ENCODE measurements around the gene UBASH3A.

DNA sequence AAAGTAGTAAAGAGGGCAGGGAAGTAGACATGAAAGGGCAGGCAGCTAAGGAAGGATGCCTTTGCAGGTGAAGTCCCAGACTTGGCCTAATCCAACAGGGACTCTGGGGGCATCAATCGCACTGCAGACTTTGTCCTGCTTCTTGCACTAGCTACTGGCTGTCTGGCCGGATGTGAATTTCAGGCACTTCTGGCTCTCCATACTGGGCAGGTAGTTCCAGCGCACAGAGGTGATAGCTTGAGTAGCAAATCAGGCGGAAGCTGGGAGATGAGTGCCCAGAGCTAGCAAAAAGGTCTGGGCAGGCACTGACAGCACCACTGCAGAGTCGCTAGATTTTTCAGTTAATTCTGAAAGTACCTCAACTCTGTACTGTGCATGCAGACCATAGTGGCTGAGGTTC lies 91.3 kb downstream of the UBASH3A start:
- TF ChIP-seq, protein P1, sequence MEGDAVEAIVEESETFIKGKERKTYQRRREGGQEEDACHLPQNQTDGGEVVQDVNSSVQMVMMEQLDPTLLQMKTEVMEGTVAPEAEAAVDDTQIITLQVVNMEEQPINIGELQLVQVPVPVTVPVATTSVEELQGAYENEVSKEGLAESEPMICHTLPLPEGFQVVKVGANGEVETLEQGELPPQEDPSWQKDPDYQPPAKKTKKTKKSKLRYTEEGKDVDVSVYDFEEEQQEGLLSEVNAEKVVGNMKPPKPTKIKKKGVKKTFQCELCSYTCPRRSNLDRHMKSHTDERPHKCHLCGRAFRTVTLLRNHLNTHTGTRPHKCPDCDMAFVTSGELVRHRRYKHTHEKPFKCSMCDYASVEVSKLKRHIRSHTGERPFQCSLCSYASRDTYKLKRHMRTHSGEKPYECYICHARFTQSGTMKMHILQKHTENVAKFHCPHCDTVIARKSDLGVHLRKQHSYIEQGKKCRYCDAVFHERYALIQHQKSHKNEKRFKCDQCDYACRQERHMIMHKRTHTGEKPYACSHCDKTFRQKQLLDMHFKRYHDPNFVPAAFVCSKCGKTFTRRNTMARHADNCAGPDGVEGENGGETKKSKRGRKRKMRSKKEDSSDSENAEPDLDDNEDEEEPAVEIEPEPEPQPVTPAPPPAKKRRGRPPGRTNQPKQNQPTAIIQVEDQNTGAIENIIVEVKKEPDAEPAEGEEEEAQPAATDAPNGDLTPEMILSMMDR (conservative IDR thresholded peaks at IDR 0.05; ENCODE audit: low read length) = no peak
- no peak for TF ChIP-seq EZH2phosphoT487 (IDR thresholded peaks at IDR 0.05; ENCODE audit: borderline replicate concordance, low read depth, low read length)
